Astrocyte (in vitro differentiated cells and primary cell): ENCODE measurements around the gene SYVN1. TPM values are rescaled to one million over a fixed set of nuclear protein-coding genes. Genes with fewer than 3 reads are reported as not detected.
A peak's percentile ranks its signal among the peaks of the same experiment; 100 is the strongest.

ENCODE experiments used
- DNase-seq: peaks from one replicate; pipeline ENCODE4 v3.0.0-alpha.2; 2010; ENCODE audit warnings: low read depth
- FAIRE-seq: peaks from 2 replicates; lab custom pipeline; 2011; peaks lifted over from hg19 to GRCh38; lab: Jason Lieb, UNC
- H2AFZ ChIP-seq: 2 replicates; pipeline ENCODE4 v1.6.0; 2012; ENCODE audit warnings: low read depth, low read length, inconsistent platforms
- H3K27ac ChIP-seq: 2 replicates; pipeline ENCODE4 v1.5.1; 2011; ENCODE audit warnings: low read depth, low read length, inconsistent platforms
- H3K27me3 ChIP-seq: 2 replicates; pipeline ENCODE4 v1.6.0; 2011; ENCODE audit warnings: low read length, inconsistent platforms; ENCODE audit not compliant: insufficient read depth
- H3K36me3 ChIP-seq: 2 replicates; pipeline ENCODE4 v1.5.1; 2011; ENCODE audit warnings: low read length, inconsistent platforms; ENCODE audit not compliant: insufficient read depth
- H3K4me1 ChIP-seq: 2 replicates; pipeline ENCODE4 v1.5.1; 2011; ENCODE audit warnings: low read length, inconsistent platforms; ENCODE audit not compliant: insufficient read depth
- H3K4me2 ChIP-seq: 2 replicates; pipeline ENCODE4 v1.6.0; 2012; ENCODE audit warnings: low read length, inconsistent platforms
- H3K4me3 ChIP-seq: 2 replicates; pipeline ENCODE4 v1.5.1; 2011; ENCODE audit warnings: low read depth, mild to moderate bottlenecking, low read length, inconsistent platforms; ENCODE audit not compliant: insufficient read depth
- H3K79me2 ChIP-seq: 2 replicates; pipeline ENCODE4 v1.6.0; 2012; ENCODE audit warnings: mild to moderate bottlenecking, low read length, inconsistent platforms; ENCODE audit not compliant: insufficient read depth
- H3K9ac ChIP-seq: 2 replicates; pipeline ENCODE4 v1.6.0; 2012; ENCODE audit warnings: mild to moderate bottlenecking, low read length, inconsistent platforms
- H3K9me3 ChIP-seq: 2 replicates; pipeline ENCODE4 v1.5.1; 2012; ENCODE audit warnings: low read depth, mild to moderate bottlenecking, low read length, inconsistent platforms; ENCODE audit not compliant: insufficient read depth
- H4K20me1 ChIP-seq: 2 replicates; pipeline ENCODE4 v1.6.0; 2012; ENCODE audit warnings: low read length, inconsistent platforms; ENCODE audit not compliant: insufficient read depth
- H3K27ac Mint-ChIP-seq: one replicate; pipeline ENCODE4 v1.8.0; 2021; ENCODE audit warnings: mild to moderate bottlenecking, mixed read lengths; ENCODE audit not compliant: unreplicated experiment
- H3K27me3 Mint-ChIP-seq: one replicate; pipeline ENCODE4 v1.8.0; 2021; ENCODE audit warnings: low read depth, mixed read lengths; ENCODE audit not compliant: unreplicated experiment
- H3K36me3 Mint-ChIP-seq: one replicate; pipeline ENCODE4 v1.8.0; 2021; ENCODE audit warnings: low read depth, mixed read lengths; ENCODE audit not compliant: unreplicated experiment
- H3K4me1 Mint-ChIP-seq: one replicate; pipeline ENCODE4 v1.8.0; 2021; ENCODE audit warnings: low read depth, mixed read lengths; ENCODE audit not compliant: unreplicated experiment
- H3K4me3 Mint-ChIP-seq: one replicate; pipeline ENCODE4 v1.8.0; 2021; ENCODE audit warnings: mild to moderate bottlenecking, moderate library complexity, mixed read lengths; ENCODE audit not compliant: unreplicated experiment
- H3K9me3 Mint-ChIP-seq: one replicate; pipeline ENCODE4 v1.8.0; 2021; ENCODE audit warnings: mild to moderate bottlenecking, mixed read lengths; ENCODE audit not compliant: unreplicated experiment
- EZH2 ChIP-seq: IDR thresholded peaks from 2 replicates; pipeline ENCODE4 v1.6.1; 2012; ENCODE audit warnings: mild to moderate bottlenecking, low read length, inconsistent platforms; ENCODE audit not compliant: insufficient read depth
- total RNA-seq: library from RNA; stranded (reverse); gene quantifications from 2 replicates; pipeline ENCODE4 v1.2.1, GENCODE V29; 2021
- TF ChIP-seq, protein P1 (sequence below): IDR thresholded peaks from 2 replicates; pipeline ENCODE4 v1.5.1; 2011; ENCODE audit warnings: low read depth, mild to moderate bottlenecking, inconsistent platforms, low read length, moderate library complexity; ENCODE audit not compliant: insufficient read depth

The SYVN1 gene
- total RNA-seq, 1 donor from 2014 or later, result 43.0 TPM

DNA sequence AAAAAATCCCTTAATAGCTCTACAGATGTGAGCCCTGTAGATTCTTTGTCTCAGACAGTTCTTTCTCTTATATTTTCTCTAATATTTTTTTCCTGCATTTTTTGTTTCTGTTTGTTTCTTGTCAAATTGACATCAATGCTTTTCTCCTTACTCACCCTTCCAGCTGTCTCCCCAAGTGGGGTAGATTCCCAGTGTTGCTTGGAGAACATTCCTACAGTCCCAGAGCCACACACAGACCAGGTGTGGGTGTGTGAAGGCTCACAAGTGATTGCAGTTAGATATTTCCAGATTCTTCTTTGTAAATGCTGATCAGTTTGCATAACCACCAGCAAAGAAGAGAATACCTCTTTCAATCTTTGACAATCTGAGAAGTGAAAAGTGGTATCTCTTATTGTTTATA lies 30.8 kb downstream of the SYVN1 start:
- H3K9me3 Mint-ChIP-seq, result no peaks in the 10 kb centered on the region
- peaks cover 38% of the 10 kb centered on the region for H3K79me2 ChIP-seq
- H3K36me3 ChIP-seq, result no peaks in the 10 kb centered on the region
- peaks cover 13% of the 10 kb centered on the region for H3K4me1 Mint-ChIP-seq
- no peak for TF ChIP-seq EZH2
- TF ChIP-seq, protein P1, sequence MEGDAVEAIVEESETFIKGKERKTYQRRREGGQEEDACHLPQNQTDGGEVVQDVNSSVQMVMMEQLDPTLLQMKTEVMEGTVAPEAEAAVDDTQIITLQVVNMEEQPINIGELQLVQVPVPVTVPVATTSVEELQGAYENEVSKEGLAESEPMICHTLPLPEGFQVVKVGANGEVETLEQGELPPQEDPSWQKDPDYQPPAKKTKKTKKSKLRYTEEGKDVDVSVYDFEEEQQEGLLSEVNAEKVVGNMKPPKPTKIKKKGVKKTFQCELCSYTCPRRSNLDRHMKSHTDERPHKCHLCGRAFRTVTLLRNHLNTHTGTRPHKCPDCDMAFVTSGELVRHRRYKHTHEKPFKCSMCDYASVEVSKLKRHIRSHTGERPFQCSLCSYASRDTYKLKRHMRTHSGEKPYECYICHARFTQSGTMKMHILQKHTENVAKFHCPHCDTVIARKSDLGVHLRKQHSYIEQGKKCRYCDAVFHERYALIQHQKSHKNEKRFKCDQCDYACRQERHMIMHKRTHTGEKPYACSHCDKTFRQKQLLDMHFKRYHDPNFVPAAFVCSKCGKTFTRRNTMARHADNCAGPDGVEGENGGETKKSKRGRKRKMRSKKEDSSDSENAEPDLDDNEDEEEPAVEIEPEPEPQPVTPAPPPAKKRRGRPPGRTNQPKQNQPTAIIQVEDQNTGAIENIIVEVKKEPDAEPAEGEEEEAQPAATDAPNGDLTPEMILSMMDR, result no peak
- no peak for DNase-seq
- H3K27me3 ChIP-seq, result no peaks in the 10 kb centered on the region
- no peak for FAIRE-seq
- peak overlapping the region; percentile 18 for H3K27ac Mint-ChIP-seq
- peaks cover 4% of the 10 kb centered on the region for H3K36me3 Mint-ChIP-seq
- no peak overlapping the region for H3K9ac ChIP-seq
- H4K20me1 ChIP-seq, result peaks cover 56% of the 10 kb centered on the region
- H3K4me3 Mint-ChIP-seq, result peak overlapping the region; percentile 21
- no peak overlapping the region for H2AFZ ChIP-seq
- no peaks in the 10 kb centered on the region for H3K9me3 ChIP-seq
- no peak overlapping the region for H3K4me2 ChIP-seq
- peaks cover 15% of the 10 kb centered on the region for H3K4me1 ChIP-seq
- no peak overlapping the region for H3K4me3 ChIP-seq
- H3K27ac ChIP-seq, result no peak overlapping the region
- no peaks in the 10 kb centered on the region for H3K27me3 Mint-ChIP-seq

DNA sequence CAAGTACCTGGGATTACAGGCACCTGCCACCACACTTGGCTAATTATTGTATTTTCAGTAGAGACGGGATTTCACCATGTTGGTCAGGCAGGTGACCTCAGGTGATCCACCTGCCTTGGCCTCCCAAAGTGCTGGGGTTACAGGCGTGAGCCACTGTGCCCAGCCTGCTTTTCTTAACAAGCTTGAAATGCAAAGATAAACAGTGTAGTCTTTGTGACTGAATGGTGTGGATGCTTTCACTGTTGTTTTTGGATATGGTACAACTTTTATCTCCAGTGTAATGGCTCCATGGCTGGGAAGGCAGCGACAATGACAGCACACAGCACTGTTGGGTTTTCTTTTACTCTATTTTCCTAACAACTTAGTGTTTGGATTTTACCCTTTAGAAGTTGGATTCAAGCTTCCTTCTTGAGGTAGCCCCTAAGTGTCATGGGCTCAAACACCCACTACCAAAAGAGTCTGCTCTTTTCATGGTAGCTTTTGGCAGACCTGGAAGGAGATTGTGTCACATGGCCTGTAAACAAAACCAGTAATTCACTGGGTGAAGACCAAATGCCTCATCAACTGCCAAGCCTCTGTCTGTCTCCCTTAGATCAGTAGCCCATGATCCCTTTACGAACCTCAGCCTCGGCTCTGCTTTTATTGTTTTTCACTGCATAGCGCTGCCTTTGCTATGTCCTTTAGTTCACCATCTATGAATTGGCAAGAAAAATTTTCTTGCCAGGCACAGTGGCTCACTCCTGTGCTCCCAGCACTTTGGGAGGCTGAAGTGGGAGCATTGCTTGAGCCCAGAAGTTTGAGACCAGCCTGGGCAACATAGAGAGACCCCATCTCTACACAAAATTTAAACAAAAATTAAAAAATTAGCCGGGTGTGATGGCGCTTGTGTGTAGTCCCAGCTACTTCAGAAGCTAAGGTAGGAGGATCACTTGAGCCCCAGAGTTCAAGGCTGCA lies 31.9 kb downstream of the SYVN1 start:
- Histone ChIP-seq H3K4me1 (peaks cover 15% of the 10 kb centered on the region), H3K9ac (no peak overlapping the region), H3K4me2 (peak overlapping the region; percentile 42), H3K4me3 (no peak overlapping the region), H3K36me3 (no peaks in the 10 kb centered on the region), H4K20me1 (peaks cover 61% of the 10 kb centered on the region), H3K27me3 (no peaks in the 10 kb centered on the region), H3K79me2 (peaks cover 47% of the 10 kb centered on the region), H2AFZ (no peak overlapping the region), H3K27ac (no peak overlapping the region), H3K9me3 (no peaks in the 10 kb centered on the region)
- TF ChIP-seq, protein P1, result no peak
- no peak for TF ChIP-seq EZH2
- no peak overlapping the region for H3K27ac Mint-ChIP-seq
- peaks cover 4% of the 10 kb centered on the region for H3K36me3 Mint-ChIP-seq
- H3K27me3 Mint-ChIP-seq, result no peaks in the 10 kb centered on the region
- FAIRE-seq (no peak), DNase-seq (no peak)
- H3K4me3 Mint-ChIP-seq, result no peak overlapping the region
- H3K9me3 Mint-ChIP-seq, result no peaks in the 10 kb centered on the region
- H3K4me1 Mint-ChIP-seq, result peaks cover 13% of the 10 kb centered on the region
